HepG2 (cell line): ENCODE results near the gene PLSCR3. TPM values are rescaled to one million over a fixed set of nuclear protein-coding genes. Genes with fewer than 3 reads are reported as not detected.

ENCODE experiments used
- ATAC-seq: fragments of 200-7000 bp; cut with Tn5 transposase; 3 replicates; pipeline ENCODE4 v1.9.1; 2020; ENCODE audit warnings: mild to moderate bottlenecking, moderate library complexity
- BruUV-seq: library from RNA; stranded (reverse); fragments of 400-500 nt; replicated peaks from 2 replicates; lab custom pipeline; 2021; lab: Mats Ljungman, UMichigan
- CTCF ChIA-PET: fragments of 300-600 bp; formaldehyde crosslinking; extraction: SDS; loops from one replicate; lab custom pipeline; 2021; ENCODE audit warnings: low total read pairs, inconsistent platforms, low intra/inter-chr PET ratio; lab: Yijun Ruan, JAX
- POLR2A ChIA-PET: fragments of 350-600 bp; sonication (Branson Sonifier 250); formaldehyde crosslinking; loops from one replicate; lab custom pipeline; 2020; ENCODE audit warnings: antibody characterized with exemption, inconsistent platforms; lab: Yijun Ruan, JAX
- DNase-seq: peaks from one replicate; pipeline ENCODE4 v3.0.0-alpha.2; 2015; ENCODE audit warnings: low spot score
- FAIRE-seq: peaks from 3 replicates; lab custom pipeline; 2011; peaks lifted over from hg19 to GRCh38; lab: Jason Lieb, UNC
- H2AFZ ChIP-seq: one replicate; pipeline ENCODE4 v1.6.1; 2011; ENCODE audit warnings: low read length, inconsistent platforms
- H3K27ac ChIP-seq: fragments of 300-600 bp; 3 replicates; pipeline ENCODE4 v1.8.0; 2011; ENCODE audit warnings: mixed run types, mild to moderate bottlenecking, mixed read lengths, low read length, inconsistent platforms; ENCODE audit not compliant: insufficient read depth; ENCODE audit errors: extremely low read length
- H3K27me3 ChIP-seq, 2 experiments: fragments of 200-600 bp in 1 of 2; 2 replicates in 1 of 2; 3 replicates in 1 of 2; pipeline versions ENCODE4 v1.6.0 to v1.8.0; 2011; ENCODE audit warnings: low read length in 2 of 2, mild to moderate bottlenecking in 2 of 2, moderate library complexity in 2 of 2, inconsistent platforms in 1 of 2; ENCODE audit not compliant: insufficient read depth in 2 of 2, control insufficient read depth in 1 of 2
- H3K36me3 ChIP-seq, 2 experiments: fragments of 200-600 bp in 1 of 2; replicated peaks in 1 of 2; 2 replicates in 1 of 2; 3 replicates in 1 of 2; pipeline versions ENCODE4 v1.5.1 to v1.8.0; 2011; ENCODE audit warnings: low read length in 2 of 2, inconsistent platforms in 1 of 2; ENCODE audit not compliant: insufficient read depth in 2 of 2, control insufficient read depth in 1 of 2
- H3K4me1 ChIP-seq: 2 replicates; pipeline ENCODE4 v1.5.1; 2012; ENCODE audit warnings: low read length, inconsistent platforms; ENCODE audit not compliant: insufficient read depth
- H3K4me2 ChIP-seq: 2 replicates; pipeline ENCODE4 v1.6.0; 2011; ENCODE audit warnings: low read depth, low read length, inconsistent platforms
- H3K4me3 ChIP-seq, 3 experiments: fragments of 200-600 bp in 1 of 3; sonication (generic), shearing (Covaris generic) in 1 of 3; replicated peaks in 1 of 3; 2 replicates each; pipeline ENCODE4 v1.5.1; 2011 to 2016; ENCODE audit warnings: low read length in 3 of 3, inconsistent platforms in 2 of 3, low read depth in 2 of 3, mild to moderate bottlenecking in 2 of 3, control low read depth in 1 of 3, mixed read lengths in 1 of 3; ENCODE audit not compliant: insufficient read depth in 1 of 3
- H3K79me2 ChIP-seq: one replicate; pipeline ENCODE4 v1.6.1; 2011; ENCODE audit warnings: low read length, inconsistent platforms; ENCODE audit not compliant: insufficient read depth
- H3K9ac ChIP-seq: 2 replicates; pipeline ENCODE4 v1.6.0; 2011; ENCODE audit warnings: mild to moderate bottlenecking, low read depth, low read length, inconsistent platforms; ENCODE audit not compliant: insufficient read depth
- H3K9me3 ChIP-seq: 2 replicates; pipeline ENCODE4 v1.5.1; 2012; ENCODE audit warnings: mild to moderate bottlenecking, low read length
- H4K20me1 ChIP-seq: 2 replicates; pipeline ENCODE4 v1.6.0; 2011; ENCODE audit warnings: inconsistent platforms, mild to moderate bottlenecking, low read length, moderate library complexity; ENCODE audit not compliant: insufficient read depth
- CTCF ChIP-seq: sonication (generic); formaldehyde crosslinking; IDR thresholded peaks from 2 replicates; pipeline ENCODE4 v1.5.0; 2020; ENCODE audit warnings: mild to moderate bottlenecking, missing genetic modification reagents, moderate library complexity
- HOXA3 ChIP-seq: sonication (generic); formaldehyde crosslinking; IDR thresholded peaks from 2 replicates; pipeline ENCODE4 v1.5.0; 2020; ENCODE audit warnings: missing genetic modification reagents
- MAX ChIP-seq: IDR thresholded peaks from 2 replicates; pipeline ENCODE4 v1.6.1; 2012; ENCODE audit warnings: inconsistent platforms
- STAG1 ChIP-seq: sonication (generic); formaldehyde crosslinking; IDR thresholded peaks from 2 replicates; pipeline ENCODE4 v1.4.0; 2020; ENCODE audit warnings: missing genetic modification reagents
- ZBTB33 ChIP-seq: sonication (generic); formaldehyde crosslinking; IDR thresholded peaks from 2 replicates; pipeline ENCODE4 v1.4.0; 2020; ENCODE audit warnings: missing genetic modification reagents
- ZFAT ChIP-seq: sonication (generic); formaldehyde crosslinking; conservative IDR thresholded peaks from 2 replicates; pipeline ENCODE4 v1.8.1; 2023; ENCODE audit warnings: missing genetic modification reagents, inconsistent platforms
- ZFP36 ChIP-seq: fragments of 150-350 bp; IDR thresholded peaks from 2 replicates; pipeline ENCODE4 v1.6.1; 2018; ENCODE audit warnings: borderline replicate concordance, low read length, low read depth; ENCODE audit not compliant: partially characterized antibody
- ZNF180 ChIP-seq: sonication (generic); formaldehyde crosslinking; IDR thresholded peaks from 2 replicates; pipeline ENCODE4 v1.4.0; 2020; ENCODE audit warnings: low read depth, missing genetic modification reagents, borderline replicate concordance
- ZNF607 ChIP-seq: sonication (generic); formaldehyde crosslinking; IDR thresholded peaks from 2 replicates; pipeline ENCODE4 v1.5.1; 2020; ENCODE audit warnings: missing genetic modification reagents, mild to moderate bottlenecking, borderline replicate concordance
- WGBS: methylation state at CpG from one replicate; pipeline ENCODE4 v1.1.6; 2017; ENCODE audit warnings: low lambda C conversion rate; 5-methylcytosine and 5-hydroxymethylcytosine counted together
- in situ Hi-C: cut with HindIII; loops from 2 replicates; pipeline ENCODE4 v1.10.0; 2017; ENCODE audit warnings: low pct_unique_long_range_greater_than_20kb; ENCODE audit not compliant: extremely low pct_ligation_motif_present
- intact Hi-C: fragments of 100-400 bp; cut with micrococcal nuclease; formaldehyde crosslinking; loops from one replicate; pipeline ENCODE4 v1.10.0; 2022; ENCODE audit not compliant: unreplicated experiment
- polyA plus RNA-seq, 8 experiments: library from polyadenylated mRNA; depleted of rRNA in 3 of 8; stranded (reverse) in 7 of 8; unstranded in 1 of 8; fragments of >200 nt; fragmentation: Illumina TruSeq in 4 of 8; extraction: Trizol in 4 of 8; gene quantifications; 2 replicates each; pipeline versions ENCODE4 v1.2.1 to v1.2.3, GENCODE V29; 2011 to 2016; ENCODE audit warnings: low read depth in 4 of 8, missing spikeins in 1 of 8, mixed read lengths in 1 of 8; ENCODE audit not compliant: insufficient read depth in 1 of 8
- total RNA-seq, 5 experiments: library from RNA; depleted of rRNA; stranded (reverse); fragments of >200 nt; fragmentation: Illumina TruSeq; extraction: Trizol; gene quantifications; 2 replicates each; pipeline ENCODE4 v1.2.3, GENCODE V29; 2016; ENCODE audit warnings: low read depth in 1 of 5

PLSCR3 gene
- total and polyA plus RNA-seq, 2 of the 13 experiments (the other 11 are each of a cell fraction or from before 2014, with no cell fraction given) = 5.6 to 6.2 TPM

GRCh38 chr17:7417056-7417655 lies 22.8 kb upstream of the PLSCR3 start:
- Histone ChIP-seq H3K36me3 (no peaks in the 10 kb centered on the region), H4K20me1 (no peaks in the 10 kb centered on the region), H3K9me3 (no peaks in the 10 kb centered on the region), H3K27ac (no peak overlapping the region), H2AFZ (no peak overlapping the region), H3K79me2 (no peaks in the 10 kb centered on the region), H3K9ac (no peak overlapping the region), H3K4me2 (no peak overlapping the region), H3K27me3 (peaks cover 1 to 5% of the 10 kb centered on the region in 2 experiments; a peak in 1 of 5 replicates), H3K4me1 (0 out of 2 replicates have a peak, but pooled peaks cover 13% of the 10 kb centered on the region), H3K4me3 (no peak overlapping the region)
- DNase-seq = no peak
- TF ChIP-seq ZFAT (no peak), ZBTB33 (peak; percentile 49; the same call in 1 of the 2 replicates)
- in situ Hi-C loops (no loop called here), intact Hi-C loops (no loop called here)
- ChIA-PET POLR2A (no interaction called here), CTCF (no interaction called here)
- 95% methylated on average over 50 of the region's 54 CpGs for WGBS
- BruUV-seq = no TSS peak
- FAIRE-seq = no peak
- no peak for ATAC-seq

- Histone ChIP-seq H4K20me1 (no peaks in the 10 kb centered on the region), H3K36me3 (no peaks in the 10 kb centered on the region), H2AFZ (no peak overlapping the region), H3K4me3 (no peak overlapping the region), H3K4me1 (0 out of 2 replicates have a peak, but pooled peaks cover 13% of the 10 kb centered on the region), H3K27ac (no peak overlapping the region), H3K4me2 (no peak overlapping the region), H3K9me3 (no peaks in the 10 kb centered on the region), H3K27me3 (peaks cover 1 to 5% of the 10 kb centered on the region in 2 experiments; a peak in 1 of 5 replicates), H3K9ac (no peak overlapping the region), H3K79me2 (no peaks in the 10 kb centered on the region)
- ATAC-seq (no peak), FAIRE-seq (no peak), DNase-seq (no peak)
- ChIA-PET POLR2A (no interaction called here), CTCF (no interaction called here)
- in situ Hi-C loops (no loop called here), intact Hi-C loops (no loop called here)
- no peak for TF ChIP-seq MAX
- no peak for TF ChIP-seq ZNF180 (CRISPR knock-in tag)
- TF ChIP-seq CTCF (CRISPR knock-in tag) = peak; percentile 40
- peak; percentile 39 for TF ChIP-seq STAG1
- no peak for TF ChIP-seq ZFP36
- TF ChIP-seq HOXA3 = no peak
- no peak for TF ChIP-seq ZNF607 (CRISPR knock-in tag)
- 48% methylated on average over 5 of the region's 6 CpGs for WGBS
- BruUV-seq = no TSS peak
Measured at GRCh38 chr17:7416323-7416722, 22.0 kb upstream of the PLSCR3 start.
